ELR (cell line): ENCODE data around the gene STRN3.
"Not testable (repeated sequence)": the region's sequence is repeated elsewhere in the genome, so short reads cannot be mapped to it uniquely, and the experiment has no call there.

Source experiments
- DNase-seq: peaks from one replicate; pipeline ENCODE4 v3.0.0-alpha.2; 2015; ENCODE audit warnings: low read depth

STRN3 gene

GRCh38 chr14:30969796-30970195 is 56.4 kb downstream of the STRN3 start:
- DNase-seq, result not testable (repeated sequence)

- DNase-seq, result not testable (repeated sequence)
Observed at GRCh38 chr14:30967364-30968098, 58.6 kb downstream of the STRN3 start.

- peak; percentile 99 for DNase-seq
Observed at GRCh38 chr14:30966415-30967363, 59.5 kb downstream of the STRN3 start.

GRCh38 chr14:30965861-30966260 is 60.3 kb downstream of the STRN3 start:
- peak; percentile 4 for DNase-seq

- not testable (repeated sequence) for DNase-seq
Observed at GRCh38 chr14:30962537-30962936, 63.6 kb downstream of the STRN3 start.

- no peak for DNase-seq
Observed at GRCh38 chr14:30961330-30961729, 64.8 kb downstream of the STRN3 start.

GRCh38 chr14:30960216-30960615 is 66.0 kb downstream of the STRN3 start:
- no peak for DNase-seq

GRCh38 chr14:30958555-30959407 is 67.4 kb downstream of the STRN3 start:
- DNase-seq, result no peak

GRCh38 chr14:30957813-30958370 is 68.3 kb downstream of the STRN3 start:
- DNase-seq, result no peak

- DNase-seq, result no peak
Observed at GRCh38 chr14:30949651-30950050, 76.5 kb downstream of the STRN3 start.

GRCh38 chr14:30943694-30944093 is 82.5 kb downstream of the STRN3 start:
- no peak for DNase-seq

GRCh38 chr14:30940886-30941285 is 85.3 kb downstream of the STRN3 start:
- no peak for DNase-seq

GRCh38 chr14:30938617-30939016 is 87.6 kb downstream of the STRN3 start:
- DNase-seq, result no peak

- peak; percentile 31 for DNase-seq
Observed at GRCh38 chr14:30935445-30935844, 90.7 kb downstream of the STRN3 start.

- DNase-seq, result not testable (repeated sequence)
Observed at GRCh38 chr14:30933937-30934336, 92.2 kb downstream of the STRN3 start.

GRCh38 chr14:30928462-30928861 is 97.7 kb downstream of the STRN3 start:
- no peak for DNase-seq

GRCh38 chr14:30925254-30925653 is 100.9 kb downstream of the STRN3 start:
- no peak for DNase-seq

GRCh38 chr14:30921788-30922187 is 104.4 kb downstream of the STRN3 start:
- DNase-seq, result no peak

- peak; percentile 5 for DNase-seq
Observed at GRCh38 chr14:30921305-30921704, 104.9 kb downstream of the STRN3 start.

GRCh38 chr14:30915596-30915995 is 110.6 kb downstream of the STRN3 start:
- no peak for DNase-seq

GRCh38 chr14:30914812-30915211 is 111.4 kb downstream of the STRN3 start:
- DNase-seq, result no peak

- DNase-seq, result no peak
Observed at GRCh38 chr14:30908826-30909225, 117.4 kb downstream of the STRN3 start.
